ENCODE measurements around the gene PFDN4.

Gene PFDN4

DNA sequence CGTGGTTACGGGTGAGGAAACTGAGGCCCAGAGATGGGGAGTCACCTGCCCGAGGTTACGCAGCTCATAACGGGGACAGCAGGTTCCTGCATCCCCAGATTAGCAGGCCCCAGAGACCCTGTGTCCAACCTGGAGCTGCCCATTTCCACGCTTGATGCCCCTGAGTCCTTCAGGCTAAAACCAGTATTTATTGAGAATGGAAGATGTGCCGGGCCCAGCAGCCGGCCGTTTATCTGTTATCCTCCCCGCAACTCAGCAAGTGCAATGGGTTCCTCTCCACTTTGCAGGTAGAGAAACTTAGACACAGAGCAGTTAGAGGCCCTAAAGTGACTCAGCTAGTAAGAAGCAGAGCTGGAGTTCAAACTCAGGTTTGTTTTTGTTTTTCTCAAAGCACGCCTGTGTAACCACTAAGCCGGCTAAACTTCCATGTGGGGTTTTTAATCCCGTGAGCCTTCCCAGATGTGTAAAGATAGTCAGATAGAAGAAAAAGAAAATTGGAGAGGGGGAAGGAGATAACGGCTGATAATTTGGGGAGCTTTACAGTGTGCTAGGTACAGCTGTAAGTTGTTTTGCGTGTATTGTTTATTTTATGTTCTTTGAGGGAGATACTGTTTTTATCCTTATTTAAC, 775 bp downstream of the PFDN4 start:
- DNase-seq (ENCODE audit: extremely low read depth, low read depth) = no peak
- H3K4me3 ChIP-seq (replicated peaks; ENCODE audit: low read depth, low read length) = peak overlapping the region; percentile 94
- TF ChIP-seq, protein P1, sequence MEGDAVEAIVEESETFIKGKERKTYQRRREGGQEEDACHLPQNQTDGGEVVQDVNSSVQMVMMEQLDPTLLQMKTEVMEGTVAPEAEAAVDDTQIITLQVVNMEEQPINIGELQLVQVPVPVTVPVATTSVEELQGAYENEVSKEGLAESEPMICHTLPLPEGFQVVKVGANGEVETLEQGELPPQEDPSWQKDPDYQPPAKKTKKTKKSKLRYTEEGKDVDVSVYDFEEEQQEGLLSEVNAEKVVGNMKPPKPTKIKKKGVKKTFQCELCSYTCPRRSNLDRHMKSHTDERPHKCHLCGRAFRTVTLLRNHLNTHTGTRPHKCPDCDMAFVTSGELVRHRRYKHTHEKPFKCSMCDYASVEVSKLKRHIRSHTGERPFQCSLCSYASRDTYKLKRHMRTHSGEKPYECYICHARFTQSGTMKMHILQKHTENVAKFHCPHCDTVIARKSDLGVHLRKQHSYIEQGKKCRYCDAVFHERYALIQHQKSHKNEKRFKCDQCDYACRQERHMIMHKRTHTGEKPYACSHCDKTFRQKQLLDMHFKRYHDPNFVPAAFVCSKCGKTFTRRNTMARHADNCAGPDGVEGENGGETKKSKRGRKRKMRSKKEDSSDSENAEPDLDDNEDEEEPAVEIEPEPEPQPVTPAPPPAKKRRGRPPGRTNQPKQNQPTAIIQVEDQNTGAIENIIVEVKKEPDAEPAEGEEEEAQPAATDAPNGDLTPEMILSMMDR (IDR thresholded peaks at IDR 0.05; ENCODE audit: low read depth, low read length, missing control alignments) = no peak

DNA sequence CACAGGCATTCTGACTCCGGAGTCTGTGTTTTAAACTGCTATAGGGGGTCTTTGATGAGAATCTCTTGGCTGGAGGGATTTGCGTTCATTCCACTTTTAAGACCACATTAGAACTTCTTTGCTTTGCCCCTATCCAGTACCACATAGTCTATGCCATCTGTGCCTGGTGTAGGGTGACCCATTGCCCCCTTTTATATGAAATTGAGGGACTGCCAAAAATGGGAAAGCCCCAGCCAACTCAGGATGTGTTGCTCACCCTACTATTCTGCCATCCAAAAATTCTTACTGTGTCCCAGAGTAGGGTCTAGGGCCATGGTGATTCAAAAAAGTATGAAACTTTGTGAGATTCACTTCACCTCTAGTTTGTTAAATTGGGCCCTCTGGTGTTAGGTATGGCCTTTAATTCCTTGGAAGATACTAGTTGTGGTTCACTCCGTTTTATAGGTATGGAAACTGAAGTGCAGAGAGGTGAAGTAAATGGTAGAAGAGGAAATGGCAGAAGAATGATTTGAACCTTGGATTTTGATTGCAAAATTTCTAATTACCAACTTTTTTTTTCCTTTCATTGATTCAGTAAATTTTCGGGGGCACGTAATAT, 1.4 kb downstream of the PFDN4 start:
- TF ChIP-seq, protein P1 (IDR thresholded peaks at IDR 0.05; ENCODE audit: low read depth, low read length, missing control alignments) = no peak
- H3K4me3 ChIP-seq (replicated peaks; ENCODE audit: low read depth, low read length) = peak overlapping the region; percentile 94
- DNase-seq (ENCODE audit: extremely low read depth, low read depth) = no peak

DNA sequence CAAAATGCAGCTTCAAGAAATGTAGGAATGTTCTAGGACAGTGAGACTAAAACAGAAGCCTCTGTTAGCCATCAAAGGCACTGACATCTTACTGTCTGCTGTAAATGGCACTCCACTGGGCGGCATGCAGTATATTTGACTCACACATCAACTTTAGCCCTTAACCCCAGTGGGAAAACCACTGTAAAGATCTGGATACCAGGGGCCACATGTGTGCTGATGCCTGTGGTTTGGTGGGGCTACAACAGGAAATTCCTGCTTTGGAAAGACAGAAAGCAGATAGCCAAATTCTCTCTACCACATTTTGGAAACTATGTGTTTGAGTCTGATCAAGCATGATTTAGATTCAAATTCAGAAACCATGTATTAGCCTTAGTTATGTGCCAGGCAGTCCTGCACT, 4.3 kb downstream of the PFDN4 start:
- H3K4me3 ChIP-seq (replicated peaks; ENCODE audit: low read depth, low read length) = no peak overlapping the region
- TF ChIP-seq, protein P1 (IDR thresholded peaks at IDR 0.05; ENCODE audit: low read depth, low read length, missing control alignments) = no peak
- peak; percentile 56 for DNase-seq (ENCODE audit: extremely low read depth, low read depth)

DNA sequence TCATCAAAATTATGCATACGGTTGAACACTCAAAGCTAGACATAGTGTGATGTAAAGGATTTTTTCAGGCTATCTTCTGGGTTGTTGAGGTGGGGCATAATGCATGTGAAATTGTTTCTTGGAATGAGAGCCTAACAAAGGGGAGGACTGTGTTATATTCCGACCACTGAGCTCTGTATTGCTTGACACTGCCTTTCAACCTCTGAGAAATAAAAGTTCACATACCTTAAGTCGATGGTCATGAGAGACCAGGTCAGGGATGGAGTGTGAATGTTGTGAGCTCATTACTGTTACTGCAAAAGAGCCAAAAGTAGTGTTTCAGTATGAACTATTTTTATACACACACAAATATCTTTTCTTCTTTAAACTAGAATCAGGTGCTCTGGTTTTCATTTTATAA, 5.0 kb downstream of the PFDN4 start:
- DNase-seq (ENCODE audit: extremely low read depth, low read depth) = no peak
- TF ChIP-seq, protein P1 (IDR thresholded peaks at IDR 0.05; ENCODE audit: low read depth, low read length, missing control alignments) = no peak
- H3K4me3 ChIP-seq (replicated peaks; ENCODE audit: low read depth, low read length) = no peak overlapping the region

DNA sequence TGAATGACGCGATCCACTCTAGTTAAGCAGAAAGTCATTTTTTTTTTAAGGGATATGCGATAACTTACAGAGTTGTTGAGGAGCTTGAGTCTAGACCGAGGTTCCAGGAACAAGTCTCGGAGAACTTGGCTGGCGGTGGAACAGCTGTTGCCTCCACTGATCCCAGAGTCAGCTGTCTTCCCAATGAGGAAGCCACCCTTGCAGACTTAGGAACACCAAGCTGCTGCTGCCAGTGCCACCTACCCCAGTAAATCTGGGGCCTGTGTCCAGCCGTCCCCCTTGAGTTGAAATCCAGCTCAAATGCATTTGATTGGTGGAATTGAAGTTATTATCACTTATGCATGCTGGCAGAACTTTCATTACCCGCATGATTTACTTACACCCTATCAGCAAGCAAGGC, 6.7 kb downstream of the PFDN4 start:
- H3K4me3 ChIP-seq (replicated peaks; ENCODE audit: low read depth, low read length) = no peak overlapping the region
- DNase-seq (ENCODE audit: extremely low read depth, low read depth) = no peak
- TF ChIP-seq, protein P1 (IDR thresholded peaks at IDR 0.05; ENCODE audit: low read depth, low read length, missing control alignments) = no peak

DNA sequence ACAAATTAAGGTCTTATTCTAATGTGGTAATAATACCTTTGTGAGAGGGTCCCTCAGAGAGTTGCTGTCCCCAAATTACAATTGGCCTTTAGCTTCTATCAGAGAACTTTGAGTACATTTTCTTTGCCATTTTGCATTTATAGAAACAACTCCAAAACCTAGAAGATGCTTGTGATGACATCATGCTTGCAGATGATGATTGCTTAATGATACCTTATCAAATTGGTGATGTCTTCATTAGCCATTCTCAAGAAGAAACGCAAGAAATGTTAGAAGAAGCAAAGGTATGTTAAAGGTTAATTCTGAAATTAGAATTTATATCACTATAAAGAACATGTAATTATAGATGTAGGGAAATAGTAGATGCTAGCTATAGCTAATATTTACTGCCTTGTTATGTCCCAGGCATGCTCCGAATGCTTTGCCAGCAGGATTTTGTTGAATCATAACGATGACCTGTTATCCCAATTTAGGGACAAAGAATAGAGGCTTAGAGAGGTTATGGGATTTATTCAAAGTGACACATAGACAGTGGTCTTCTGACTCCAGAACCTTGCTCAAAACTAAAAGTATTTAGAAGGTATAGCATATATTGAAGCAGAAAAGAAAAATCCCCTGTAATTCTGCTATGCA, 7.4 kb downstream of the PFDN4 start:
- TF ChIP-seq, protein P1 (IDR thresholded peaks at IDR 0.05; ENCODE audit: low read depth, low read length, missing control alignments) = no peak
- DNase-seq (ENCODE audit: extremely low read depth, low read depth) = no peak
- H3K4me3 ChIP-seq (replicated peaks; ENCODE audit: low read depth, low read length) = no peak overlapping the region

Measured in HFF-Myc (cell line).